GM15510 (cell line): Measurements from ENCODE around the gene IFNB1.

Experiments
- POLR2A ChIP-seq: IDR thresholded peaks from 3 replicates; pipeline ENCODE4 v1.6.1; 2011; ENCODE audit warnings: borderline replicate concordance; ENCODE audit not compliant: insufficient read length; ENCODE audit errors: extremely low read depth

Gene IFNB1

GRCh38 chr9:21084242-21084850, 6.6 kb upstream of the IFNB1 start:
- no peak for TF ChIP-seq POLR2A

GRCh38 chr9:21082671-21083070, 4.9 kb upstream of the IFNB1 start:
- TF ChIP-seq POLR2A: no peak

- no peak for TF ChIP-seq POLR2A
These were observed 4.3 kb upstream of the IFNB1 start for GRCh38 chr9:21081999-21082398.

DNA sequence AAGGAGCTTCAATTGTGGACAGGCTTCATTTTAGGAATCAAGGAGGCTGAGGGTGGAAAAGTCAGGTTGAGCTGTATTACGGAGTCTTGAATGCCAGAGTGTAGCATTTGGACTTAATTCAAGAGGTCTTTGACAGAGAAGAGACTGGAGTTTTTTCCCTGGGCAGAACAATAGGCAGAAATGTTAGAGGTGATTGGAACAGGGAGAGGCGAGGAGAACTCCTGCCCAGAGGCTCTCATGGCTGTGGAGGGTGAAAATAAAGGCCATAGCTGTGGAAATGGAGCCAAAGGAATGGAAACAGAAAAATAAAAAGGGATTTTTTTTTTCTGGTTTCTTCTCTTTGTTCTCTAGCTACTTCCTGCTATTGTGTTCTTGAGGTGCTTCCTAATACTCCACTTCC, 3.7 kb upstream of the IFNB1 start:
- no peak for TF ChIP-seq POLR2A

- no peak for TF ChIP-seq POLR2A
These were observed 3.1 kb upstream of the IFNB1 start for GRCh38 chr9:21080793-21081192.

DNA sequence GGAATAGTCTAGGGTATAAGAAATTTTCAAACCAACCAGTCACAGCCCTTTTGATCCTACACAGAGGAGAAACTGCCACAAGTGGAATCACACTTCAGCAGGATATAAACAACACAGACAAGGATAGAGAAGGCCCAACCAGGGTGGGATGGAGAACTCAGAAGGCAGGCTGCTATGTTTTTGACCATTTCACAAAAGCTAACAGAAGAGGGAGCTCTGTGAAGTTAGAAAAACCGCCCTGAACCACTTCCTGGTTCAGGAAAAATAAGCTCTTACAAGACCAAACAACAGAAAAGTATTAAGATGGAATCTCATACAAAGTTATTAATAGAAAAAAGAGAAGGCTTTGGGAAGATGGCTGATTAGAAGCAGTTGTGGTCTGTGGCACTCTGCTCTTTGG, 960 bp upstream of the IFNB1 start:
- TF ChIP-seq POLR2A: no peak

DNA sequence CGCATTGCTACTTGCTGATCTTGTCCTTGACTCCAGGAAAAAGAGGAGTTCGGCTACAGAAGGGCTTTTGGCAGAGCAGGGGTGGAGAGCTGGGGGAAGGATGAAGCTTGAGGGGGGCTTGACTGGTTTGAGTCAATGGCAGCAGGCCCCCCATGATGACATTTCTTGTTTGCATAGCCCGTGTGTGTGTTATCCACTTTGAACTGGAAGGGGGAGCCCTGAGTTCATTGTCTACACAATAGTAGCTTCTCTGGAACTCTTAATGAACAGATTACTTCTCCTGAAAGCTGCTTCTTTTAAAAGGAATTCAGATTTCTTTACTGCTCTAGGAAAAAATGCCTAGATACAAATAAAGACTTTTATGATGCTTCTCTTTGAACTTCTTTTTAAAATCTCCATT, 2.3 kb downstream of the IFNB1 start:
- no peak for TF ChIP-seq POLR2A

DNA sequence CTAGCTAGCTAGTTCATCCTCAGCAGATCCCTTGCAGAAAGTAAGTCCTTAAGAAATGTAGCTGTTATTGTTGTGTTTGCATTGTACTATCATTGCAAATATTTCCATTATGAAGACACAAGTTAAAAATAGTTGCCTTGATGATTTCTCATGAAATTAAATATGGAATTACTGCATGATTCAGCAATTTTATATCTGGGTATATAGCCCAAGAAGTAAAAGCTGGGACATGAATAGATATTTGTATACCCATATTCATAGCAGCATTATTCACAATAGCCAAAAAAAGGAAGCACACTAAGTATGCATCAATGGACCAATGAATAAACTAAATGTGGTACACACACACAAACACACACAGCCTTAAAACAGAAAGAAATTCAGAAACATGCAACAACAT, 6.8 kb downstream of the IFNB1 start:
- TF ChIP-seq POLR2A: no peak

- TF ChIP-seq POLR2A: no peak
These were observed 7.6 kb downstream of the IFNB1 start for GRCh38 chr9:21070171-21070571.

DNA sequence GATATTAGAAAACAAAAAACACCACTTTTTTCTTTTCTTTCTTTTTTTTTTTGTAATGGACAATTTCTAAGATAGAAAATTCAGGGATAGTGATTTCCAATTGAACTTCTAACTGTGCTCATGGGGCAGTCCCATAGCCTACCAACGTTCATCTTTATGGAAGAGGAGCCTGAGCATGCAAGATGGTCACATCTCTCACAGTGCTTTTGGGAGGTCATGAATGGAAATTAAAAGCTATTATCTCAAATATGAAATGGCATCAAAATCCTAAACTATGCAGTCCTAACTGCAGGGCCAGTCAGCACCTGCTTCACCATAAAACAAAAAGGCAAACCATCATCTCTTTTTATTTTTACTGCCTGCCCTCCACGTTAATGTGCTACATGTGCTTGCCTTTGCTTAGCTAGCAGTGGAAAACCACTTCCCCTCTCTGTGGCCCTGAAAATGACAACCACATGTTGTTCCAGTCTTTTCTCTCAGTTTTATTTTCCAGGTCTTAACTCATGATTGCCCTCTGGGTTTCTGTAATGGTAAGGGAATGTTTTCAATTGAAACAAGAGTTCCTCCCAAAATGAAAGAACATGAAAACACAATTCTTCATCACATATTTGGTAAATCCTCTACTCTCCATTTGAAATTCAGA, 16.7 kb downstream of the IFNB1 start:
- no peak for TF ChIP-seq POLR2A

DNA sequence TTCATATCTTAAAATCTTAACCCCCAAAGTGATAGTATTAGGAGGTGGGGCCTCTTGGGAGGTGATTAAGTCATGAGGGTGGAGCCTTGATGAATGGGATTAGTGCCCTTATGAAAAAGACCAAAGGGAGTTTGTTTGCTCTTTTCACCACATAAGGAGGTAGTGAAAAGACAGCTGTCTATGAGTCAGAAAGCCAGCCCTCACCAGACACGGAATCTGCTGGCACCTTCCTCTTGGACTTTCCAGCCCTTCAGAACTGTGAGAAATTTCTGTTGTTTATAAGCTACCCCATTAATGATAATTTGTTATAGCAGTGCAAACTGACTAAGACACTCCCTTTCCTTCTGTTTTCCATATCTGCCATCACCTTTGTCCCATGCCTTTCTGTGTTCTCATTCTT, 20.8 kb downstream of the IFNB1 start:
- no peak for TF ChIP-seq POLR2A

DNA sequence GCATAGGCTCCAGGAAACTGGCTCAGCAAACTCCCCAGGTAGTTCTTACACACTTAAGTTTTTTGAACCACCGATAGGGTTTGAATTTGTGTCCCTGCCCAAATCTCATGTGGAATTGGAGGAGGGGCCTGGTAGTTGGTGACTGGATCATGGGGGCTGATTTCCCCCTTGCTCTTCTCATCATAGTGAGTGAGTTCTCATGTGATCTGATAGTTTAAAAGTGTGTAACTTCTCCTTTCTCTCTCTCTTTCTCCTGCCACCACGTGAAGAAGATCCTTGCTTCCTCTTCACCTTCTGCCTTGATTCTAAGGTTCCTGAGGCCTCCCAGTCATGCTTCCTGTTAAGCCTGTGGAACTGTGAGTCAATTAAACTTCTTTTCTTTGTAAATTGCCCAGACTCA, 23.9 kb downstream of the IFNB1 start:
- TF ChIP-seq POLR2A: no peak

DNA sequence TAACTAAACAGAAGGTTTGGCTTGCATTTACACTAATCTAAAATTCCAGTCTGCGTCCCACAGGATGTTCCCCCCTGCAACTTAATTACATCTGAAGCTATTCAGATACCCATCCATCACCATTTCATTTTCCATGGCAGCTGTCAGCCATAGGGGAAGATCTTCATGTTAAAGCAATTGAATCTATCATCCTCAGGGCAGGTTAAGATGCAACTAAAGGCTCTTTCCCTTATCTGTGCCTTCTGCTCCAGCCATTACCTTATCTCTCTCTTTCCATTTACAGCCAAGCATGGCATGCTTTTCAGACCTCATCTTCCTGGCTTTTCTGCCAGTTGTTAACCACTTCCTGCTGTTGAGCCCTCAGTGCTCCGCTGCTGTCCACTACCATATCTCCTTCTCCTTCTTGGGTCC, 30.5 kb downstream of the IFNB1 start:
- TF ChIP-seq POLR2A: no peak

DNA sequence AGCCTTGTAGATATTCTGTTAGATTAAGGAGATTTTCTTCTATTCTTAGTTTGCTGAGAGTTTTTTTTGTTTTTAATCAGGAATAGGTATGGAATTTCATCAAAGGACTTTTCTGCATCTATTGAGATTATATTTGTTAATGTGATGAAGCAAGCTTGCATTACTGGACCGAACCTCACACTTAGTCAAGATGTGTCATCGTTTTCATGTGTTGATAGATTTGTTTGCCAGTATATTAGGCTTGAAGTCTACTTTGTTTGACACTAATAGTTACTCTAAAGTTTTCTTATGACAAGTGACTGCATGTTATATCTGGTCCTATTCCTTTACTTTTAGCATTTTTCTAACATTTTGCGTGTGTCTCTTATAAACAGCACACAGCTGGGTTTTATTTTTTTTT, 33.9 kb downstream of the IFNB1 start:
- no peak for TF ChIP-seq POLR2A

GRCh38 chr9:21042466-21042865, 35.3 kb downstream of the IFNB1 start:
- no peak for TF ChIP-seq POLR2A

GRCh38 chr9:21039302-21039701, 38.4 kb downstream of the IFNB1 start:
- no peak for TF ChIP-seq POLR2A
